NCI-H1092 treated with DMSO at 0.1 percent for 48 hours (cell line): ENCODE measurements around the gene SMOC2.

ENCODE experiments used
- DNase-seq: peaks from one replicate; lab custom pipeline; 2025; lab: John Stamatoyannopoulos, UW

The SMOC2 gene

DNA sequence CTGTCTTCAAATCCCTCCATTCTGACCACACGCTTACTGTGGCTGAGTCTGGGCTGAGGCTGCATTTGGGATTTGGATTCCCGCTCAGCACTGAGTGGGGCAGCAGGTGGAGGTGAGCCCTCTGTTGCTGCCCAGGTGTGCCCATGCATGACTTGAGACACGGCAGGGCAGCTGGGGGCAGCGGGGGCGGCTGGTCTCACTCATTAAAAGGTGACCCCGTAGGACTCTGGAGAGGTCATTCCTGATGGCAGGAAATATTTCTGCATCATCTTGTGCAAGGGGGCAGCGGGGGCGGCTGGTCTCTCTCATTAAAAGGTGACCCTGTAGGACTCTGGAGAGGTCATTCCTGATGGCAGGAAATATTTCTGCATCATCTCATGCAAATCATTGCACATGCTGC lies 49.8 kb downstream of the SMOC2 start:
- DNase-seq = no peak

DNA sequence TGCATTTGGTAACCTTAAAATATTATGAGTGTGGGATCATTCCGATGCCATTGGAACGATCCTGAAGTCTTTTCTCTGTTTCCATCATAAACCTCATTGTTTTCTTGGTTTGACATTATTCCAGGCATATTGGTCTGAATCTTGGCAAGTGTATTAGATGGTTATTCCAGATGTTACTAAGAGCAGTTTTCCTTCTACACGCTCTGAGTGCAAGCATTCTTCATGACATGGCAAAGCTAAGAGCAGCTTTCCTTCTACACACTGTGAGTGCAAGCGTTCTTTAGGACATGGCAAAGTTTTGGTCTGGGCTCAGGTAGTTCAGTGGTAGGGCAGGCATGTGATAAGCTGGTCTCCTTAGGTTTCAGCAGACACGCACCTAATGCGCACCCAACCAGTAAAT lies 53.0 kb downstream of the SMOC2 start:
- DNase-seq = no peak

DNA sequence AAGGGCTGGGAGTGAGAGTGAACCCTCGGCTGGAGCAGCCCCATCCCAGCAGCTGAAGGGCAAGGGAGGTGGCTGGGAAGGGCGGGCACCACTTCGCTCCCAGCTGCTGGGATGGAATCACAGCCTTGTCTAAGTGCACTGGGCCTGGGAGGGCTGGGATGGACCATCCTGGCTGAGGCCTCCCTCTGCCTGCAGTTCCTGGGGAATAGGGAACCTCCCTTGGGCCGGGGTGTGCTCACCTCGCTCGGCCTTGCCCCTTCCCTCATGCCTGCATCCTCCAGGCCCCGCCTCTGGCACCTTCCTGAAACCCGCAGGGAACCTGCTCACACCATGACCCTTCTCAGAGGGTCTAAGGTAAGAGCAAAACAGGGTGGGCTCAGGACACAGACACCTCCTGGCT lies 53.7 kb downstream of the SMOC2 start:
- DNase-seq = no peak

DNA sequence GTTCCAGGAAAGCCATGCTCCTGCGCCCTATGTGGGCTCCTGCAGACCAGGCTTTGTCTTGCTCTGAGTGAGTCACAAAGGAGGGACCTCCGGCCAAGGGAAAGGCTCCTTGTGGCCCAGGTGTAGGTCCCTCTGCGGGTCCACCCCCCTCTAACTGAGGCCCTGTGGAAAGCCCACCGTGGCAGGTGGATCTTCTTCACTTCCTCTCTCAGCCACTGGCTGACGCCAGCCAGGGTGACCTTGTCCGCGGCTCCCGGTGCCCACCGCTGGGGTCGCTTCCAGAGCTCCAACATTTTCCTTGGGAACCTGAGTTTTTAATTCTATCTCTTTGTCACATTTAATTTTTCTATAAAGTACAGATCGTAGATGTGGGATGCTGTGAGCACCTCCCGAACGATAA lies 54.1 kb downstream of the SMOC2 start:
- DNase-seq = no peak

DNA sequence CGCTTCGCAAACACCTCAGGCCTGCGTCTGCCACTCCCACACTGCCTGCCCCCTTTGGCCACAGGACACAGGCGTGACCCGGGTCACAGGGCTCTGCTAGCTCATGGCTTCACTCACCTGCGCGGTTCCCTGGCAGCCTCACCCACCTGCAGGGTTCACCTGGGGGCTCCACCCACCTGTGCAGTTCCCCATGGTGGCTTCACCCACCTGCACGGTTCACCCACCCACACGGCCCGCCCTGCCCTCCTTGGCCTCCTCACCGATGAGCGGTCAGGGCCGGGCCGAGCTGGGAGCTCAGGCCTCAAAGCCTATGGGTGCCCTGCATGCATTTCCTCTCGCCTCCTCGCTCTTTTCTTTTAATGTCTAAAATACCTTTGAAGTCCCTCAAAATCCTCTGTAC lies 54.7 kb downstream of the SMOC2 start:
- DNase-seq = no peak

DNA sequence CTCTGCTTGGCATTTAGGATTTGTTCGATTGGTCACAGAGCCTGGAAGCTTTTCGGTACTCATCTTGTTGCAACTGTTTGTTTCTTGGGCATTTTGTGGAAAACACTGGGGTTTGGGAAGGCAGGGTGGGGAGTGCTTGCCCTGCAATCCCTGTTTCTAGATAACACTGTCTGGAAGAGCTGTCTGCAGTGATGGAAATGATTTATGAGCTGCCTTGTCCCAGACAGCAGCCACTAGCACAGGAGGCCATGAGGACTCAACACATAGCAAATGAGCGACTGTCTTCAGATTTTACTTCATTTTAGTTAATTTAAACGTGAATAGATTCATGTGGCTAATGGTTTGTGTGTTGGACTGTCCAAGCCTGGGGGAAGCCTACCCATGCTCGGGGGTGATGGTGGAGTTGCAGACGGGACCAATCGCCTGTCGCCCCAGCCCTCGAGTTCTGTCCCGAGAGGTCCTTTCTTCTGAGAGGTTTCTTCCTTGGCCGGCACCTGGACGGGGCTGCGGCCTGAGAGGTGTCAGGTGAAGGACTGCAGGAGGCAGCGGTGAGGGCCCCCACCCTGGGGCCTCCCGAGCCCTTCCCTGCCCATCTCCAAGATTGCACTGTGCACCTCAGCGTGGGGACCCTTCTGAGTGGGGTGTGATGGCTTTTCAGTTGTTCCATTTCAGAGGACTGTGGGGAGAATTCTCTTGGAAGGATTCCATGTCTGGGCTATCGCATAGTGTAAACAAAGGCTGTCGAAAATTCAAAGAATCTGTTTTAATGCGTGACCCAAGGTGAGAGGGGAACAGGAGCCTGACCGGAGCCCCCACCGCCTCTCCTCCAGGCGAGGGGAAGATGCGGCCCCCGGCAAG lies 55.4 kb downstream of the SMOC2 start:
- DNase-seq = no peak

DNA sequence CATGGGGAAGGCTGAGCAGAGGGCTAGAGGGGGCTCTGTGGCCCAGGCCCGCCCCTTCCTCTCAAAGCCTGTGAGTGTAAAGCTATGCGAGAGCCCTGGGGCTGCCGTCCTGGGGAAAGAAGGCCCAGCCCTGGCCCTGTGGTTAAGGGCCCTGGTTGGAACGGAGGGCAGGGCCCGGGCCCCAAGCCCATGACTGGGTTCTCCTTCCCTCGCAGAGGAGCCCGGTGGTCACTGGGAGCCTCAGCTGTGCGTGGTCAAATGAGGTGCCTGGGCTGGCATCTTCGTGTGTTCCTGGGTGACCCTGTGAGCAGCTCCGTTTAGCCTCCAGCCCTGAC lies 56.0 kb downstream of the SMOC2 start:
- DNase-seq = no peak

DNA sequence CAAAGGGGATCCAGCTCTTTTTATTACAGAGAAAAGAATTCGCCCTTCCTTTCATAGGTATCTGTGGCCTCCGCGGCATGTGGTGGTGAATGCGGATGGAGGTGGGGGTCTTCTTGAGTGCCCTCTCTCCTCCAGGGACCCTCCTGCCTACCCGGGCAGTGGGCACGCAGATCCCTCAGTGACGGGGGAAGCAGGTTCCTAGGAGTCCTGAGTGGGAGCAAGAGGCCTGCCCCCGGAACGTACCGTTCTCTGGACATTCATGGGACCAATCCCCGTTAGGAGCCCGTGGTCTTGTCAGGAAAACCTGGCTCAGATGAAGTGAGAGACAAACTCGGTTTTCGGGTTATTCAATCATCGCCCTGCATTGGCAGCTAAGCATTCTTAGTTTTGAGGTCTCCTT lies 56.4 kb downstream of the SMOC2 start:
- no peak for DNase-seq

DNA sequence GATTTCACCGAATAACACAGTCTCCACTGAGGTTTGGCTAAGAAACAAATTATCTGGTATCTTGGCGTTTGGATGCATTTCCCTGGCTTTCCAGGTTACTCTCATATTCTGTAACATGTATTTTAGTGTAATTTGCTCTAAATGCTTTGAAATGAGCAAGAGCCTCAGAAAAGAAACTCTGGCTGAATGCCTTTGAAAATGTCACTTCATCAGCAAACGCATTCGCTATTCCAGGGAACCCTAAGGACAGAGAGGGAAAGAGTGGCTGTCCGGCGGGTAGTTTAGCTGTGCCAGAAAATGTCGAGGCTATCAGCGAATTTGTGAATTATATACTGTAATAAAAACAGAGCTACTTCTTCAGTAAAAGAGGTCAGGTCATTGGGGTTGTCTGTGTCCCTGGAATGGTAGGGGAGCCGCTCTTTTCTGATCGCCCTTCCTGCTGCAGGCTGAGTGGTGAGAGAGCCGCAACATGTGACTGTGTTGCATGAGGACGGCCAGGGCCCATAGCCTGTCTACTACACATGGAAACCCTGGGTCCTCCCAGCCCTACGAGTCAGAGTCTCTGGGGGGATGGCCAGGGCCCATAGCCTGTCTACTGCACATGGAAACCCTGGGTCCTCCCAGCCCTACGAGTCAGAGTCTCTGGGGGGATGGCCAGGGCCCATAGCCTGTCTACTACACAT lies 57.3 kb downstream of the SMOC2 start:
- DNase-seq = no peak

DNA sequence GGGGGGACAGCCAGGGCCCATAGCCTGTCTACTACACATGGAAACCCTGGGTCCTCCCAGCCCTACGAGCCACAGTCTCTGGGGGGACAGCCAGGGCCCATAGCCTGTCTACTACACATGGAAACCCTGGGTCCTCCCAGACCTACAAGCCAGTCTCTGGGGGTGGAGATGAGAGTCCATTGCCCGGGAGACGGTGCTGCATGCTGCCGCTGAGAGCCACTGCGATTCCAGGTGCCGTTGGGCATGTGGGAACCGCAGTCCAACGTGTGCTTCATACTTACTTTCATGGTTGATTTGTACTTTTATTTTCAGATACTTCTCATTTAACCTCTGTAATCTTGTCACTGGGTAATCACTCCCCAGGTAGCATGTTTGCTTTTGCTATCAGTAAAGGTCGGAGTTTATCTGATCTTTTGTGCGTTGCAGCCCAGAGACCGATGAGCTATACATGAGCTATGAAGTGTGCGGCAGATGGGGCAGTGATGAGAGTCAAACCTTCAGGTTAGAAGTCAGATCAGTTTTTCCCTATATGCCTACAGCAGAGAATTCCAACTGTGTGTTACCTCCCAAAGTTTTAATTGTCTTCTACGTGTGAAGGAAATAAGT lies 58.2 kb downstream of the SMOC2 start:
- DNase-seq = peak; percentile 15

DNA sequence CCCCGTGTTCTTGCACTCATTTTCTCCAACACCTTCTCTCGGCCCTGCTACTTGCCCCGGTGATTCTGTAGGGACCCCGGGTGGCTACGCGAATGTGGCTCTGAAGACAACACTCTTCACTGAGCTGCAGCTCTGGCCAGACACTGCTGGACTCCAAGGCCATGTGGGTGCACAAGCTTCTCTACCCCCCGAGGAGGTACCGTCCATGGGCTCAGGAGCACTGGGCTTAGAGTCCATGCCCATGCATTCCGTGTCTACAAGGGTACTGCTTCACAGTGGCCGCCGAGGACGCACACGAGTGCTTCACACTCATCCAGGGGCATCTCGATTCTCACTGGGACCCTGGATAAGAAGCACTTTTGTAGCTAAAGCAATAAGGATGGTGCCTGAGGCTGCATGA lies 59.5 kb downstream of the SMOC2 start:
- DNase-seq = no peak

DNA sequence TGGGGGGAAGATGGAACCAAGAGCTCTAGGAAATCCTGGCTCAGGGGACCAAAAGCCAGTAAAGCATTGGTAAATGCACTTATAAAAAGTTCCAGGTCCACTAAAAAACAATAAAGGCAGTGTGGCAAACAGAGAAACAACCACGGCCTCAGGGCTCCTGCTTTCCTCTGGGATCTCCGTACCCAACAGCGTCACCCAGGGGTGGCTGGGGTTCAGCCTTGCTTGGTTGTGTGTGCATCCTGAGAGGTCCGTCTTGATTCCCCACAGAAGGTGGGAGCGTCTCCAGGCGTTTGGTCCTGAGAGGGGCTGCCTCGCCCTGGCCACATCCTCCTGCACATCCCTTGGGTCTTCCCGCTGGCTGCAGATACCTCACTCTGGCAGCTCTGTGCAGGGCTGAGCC lies 60.6 kb downstream of the SMOC2 start:
- DNase-seq = no peak

DNA sequence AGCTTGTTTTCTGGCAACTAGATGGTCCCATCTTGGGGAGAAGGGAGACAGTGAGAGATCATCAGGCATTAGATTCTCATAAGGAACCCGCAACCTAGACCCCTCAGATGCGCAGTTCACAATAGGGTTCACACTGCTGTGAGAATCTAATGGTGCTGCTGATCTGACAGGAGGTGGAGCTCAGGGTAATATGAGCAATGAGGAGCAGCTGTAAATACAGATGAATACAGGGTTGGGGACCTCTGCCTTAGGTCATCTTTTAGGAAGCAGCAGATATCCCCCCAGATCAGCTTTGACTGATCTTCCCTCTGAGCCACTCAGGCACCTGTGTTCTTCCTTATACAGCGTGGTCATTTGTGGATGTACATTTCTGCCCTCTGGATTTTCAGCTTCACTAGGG lies 63.4 kb downstream of the SMOC2 start:
- no peak for DNase-seq

DNA sequence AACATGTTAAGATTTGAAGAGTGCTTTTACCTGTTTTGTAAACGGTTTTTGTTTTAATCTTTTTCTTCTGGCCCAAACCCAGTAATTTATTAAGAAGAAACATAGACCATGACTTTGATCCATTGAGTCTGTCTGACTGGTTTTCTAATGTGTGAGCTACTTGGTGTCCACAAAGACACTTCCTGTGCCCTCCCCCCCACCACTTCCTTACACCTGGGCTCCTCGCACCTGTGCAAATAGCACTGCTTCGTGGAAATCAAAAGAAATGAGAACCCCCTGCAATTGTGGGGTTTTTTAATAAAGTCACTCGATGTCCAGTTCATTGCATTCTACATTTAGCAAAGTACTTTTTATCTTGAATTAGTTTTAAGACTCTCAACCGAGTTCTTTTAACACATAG lies 65.5 kb downstream of the SMOC2 start:
- peak; percentile 41 for DNase-seq

DNA sequence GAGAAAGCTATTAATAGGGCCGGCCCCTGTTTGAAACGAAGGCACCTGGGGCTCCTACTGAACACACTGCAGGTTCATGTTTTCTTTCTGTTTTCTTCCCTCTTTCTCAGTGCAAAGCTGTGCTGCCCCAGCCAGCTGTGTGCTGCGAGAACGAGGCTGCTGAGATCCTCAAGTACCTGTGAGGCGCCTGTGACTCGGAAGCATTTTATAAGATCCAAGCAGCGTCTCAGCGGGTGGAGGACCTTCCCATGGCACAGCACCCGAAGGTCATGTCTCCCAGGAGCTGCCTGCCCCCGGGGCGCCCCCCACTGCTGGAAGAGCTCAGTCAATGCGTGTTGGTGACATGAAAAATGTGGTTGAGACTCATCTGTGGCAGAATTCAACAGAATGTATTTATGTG lies 66.3 kb downstream of the SMOC2 start:
- no peak for DNase-seq

DNA sequence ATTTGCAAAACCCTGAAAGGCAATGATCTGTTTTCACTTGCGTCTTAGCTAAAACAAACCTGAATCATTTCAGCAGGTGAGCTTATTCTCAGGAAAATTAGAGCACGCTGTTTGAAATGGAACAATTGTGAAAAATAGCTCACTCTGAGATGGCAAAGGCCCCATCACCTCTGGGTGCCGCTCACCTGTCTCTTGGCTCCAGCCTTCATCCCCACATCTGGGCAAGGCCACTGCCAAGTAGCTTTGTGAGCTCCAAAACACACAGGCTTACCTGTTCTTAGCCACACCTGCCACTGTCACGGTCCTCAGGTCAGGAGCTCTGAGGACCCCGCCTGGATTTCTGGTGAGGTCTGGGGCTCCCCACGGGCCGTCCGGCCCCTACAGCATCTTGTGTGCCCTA lies 66.7 kb downstream of the SMOC2 start:
- no peak for DNase-seq

DNA sequence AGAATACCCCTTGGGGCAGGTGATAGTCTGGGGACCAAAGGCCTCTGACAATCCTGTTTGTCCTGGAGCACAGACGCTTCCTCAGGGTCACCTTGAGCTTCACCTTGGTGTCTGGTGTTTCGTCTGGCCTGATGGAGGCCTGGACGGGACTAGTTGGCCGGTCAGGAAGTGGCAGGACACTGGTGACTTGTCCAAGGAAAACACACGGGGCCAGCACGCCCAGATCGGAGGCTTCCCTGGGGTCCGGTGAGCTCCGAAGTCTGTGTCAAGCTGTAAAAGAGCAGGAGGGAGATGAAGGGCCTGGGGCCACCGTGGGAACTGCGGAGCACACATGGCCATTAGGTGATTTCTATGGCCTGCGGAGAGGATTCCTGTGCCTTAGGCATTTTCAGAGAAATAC lies 67.9 kb downstream of the SMOC2 start:
- DNase-seq = no peak

DNA sequence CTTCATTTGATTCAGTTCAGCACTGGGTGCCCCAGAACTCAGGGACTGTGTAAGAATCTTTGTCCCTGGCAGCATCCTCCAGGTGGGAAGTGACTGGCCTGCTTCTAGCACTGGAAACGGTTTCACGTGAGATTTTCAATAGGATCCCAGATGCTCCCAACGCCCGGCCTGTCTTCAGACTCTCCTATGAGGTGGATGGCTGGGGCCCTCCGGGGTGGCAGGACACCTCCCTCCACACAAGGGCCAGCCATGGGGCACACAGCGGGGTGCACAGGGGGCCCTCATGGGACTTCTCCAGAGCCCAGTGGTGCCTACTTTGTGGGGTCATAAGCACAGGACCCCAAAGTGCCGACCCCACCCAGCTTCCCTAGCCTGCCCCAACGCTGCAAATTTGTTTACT lies 72.8 kb downstream of the SMOC2 start:
- DNase-seq = no peak

DNA sequence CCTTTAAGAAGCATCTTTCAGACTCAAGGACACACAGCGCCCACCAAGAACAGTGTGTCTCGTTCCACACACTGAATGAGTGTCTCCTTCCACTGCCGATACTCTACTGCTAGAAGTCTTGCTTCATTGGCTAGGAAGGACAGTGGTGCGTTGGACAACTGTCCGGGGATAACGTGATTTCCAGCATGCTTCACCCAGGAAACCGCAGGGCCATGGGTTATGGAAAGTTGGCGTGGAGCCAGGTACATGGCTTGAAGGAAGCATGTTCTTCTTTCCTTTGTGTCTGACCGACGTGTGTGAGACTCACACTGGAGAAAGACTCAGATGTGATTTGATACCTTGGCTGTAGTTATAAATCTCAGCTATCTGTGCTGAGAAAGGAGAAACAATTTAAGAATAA lies 73.2 kb downstream of the SMOC2 start:
- no peak for DNase-seq

DNA sequence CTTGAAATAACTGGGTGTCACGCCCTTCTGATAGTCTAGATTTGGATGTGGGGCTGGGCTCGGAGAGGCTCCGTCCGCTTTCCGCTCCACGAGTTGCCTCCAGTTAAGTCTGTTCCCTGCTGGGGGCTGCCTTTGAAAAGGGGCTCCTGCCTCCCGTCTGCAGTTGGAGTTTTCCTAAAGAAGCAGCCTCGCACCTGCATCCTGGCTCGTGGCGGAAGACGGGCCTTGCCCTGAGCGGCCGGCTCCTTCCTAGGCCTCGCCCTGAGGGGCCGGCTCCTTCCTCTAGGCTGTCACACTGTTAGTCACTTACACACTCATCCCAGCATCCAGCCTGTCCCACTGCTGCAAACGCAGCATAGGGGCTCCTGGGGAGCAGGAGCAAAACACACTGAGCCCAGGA lies 74.4 kb downstream of the SMOC2 start:
- DNase-seq = no peak

DNA sequence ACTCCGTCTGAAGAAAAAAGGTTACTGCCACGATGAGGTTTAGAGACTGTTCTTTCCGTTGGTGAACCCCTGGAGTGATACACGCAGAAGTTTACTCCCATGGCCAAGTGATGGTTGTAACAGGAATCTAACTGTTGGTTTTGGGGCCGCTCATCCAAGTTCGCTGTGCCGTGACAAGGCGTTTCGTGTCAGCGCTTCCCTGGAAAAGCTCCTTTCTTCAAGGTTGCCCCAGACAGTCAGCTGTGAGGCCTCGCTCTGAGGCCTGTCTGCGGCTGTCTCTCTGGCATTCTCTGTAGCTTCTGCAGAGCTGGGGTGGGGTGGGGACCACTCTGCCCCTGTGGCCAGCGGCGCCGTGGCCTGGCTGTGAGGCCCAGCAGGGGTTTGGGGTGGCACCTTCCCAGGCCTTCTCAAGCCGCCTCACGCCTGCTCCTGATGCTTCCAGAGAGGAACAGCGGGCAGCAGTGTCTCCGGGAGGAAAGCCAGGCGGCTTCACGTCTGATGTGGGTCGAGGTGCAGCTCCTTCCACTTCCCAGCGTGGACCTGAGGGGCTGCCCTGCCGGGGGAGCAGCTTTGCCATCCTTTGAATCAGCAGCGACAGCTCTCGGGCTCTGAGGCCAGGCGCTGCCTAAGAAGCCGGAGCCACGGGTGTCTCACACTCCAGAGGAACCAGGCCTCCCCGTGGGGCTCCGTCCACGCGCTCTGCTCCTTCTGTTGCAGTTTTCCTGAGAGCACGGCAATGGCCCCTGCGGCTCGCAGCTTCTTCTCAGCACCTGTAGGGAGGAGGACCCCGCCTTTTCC lies 76.2 kb downstream of the SMOC2 start:
- no peak for DNase-seq

DNA sequence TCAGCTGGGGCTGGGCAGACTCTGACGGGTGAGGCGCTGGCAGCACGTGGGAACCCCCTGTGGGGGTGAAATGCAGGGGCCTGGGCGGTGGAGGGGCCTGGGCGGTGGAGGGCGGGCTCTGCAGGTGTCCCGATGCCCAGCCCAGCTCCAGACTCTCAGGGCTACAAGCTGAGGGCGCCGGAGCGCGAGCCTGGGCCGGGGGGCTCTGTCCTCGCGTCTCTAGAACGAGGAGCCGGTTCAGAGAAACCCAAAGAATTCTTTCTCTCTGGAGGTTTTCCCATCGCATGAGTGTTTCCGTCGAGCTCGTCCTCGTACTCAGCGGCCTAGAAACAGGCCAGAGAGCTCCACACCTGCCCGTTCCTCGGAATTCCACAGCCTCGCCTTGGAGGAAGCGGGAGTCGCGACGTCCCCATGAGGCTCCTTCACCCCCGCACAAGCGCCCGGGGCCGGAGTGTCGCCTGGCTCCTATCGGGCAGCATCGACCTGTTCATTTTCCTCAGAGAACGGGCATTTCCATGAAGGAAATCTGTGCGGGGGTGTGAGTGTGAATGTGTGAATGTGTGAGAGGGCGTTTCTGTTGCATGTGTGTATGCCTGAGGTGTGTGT lies 76.9 kb downstream of the SMOC2 start:
- DNase-seq = no peak
